Measurements from ENCODE around the gene LRSAM1. TPM values are rescaled to one million over a fixed set of nuclear protein-coding genes. Genes with fewer than 3 reads are reported as not detected.

Gene LRSAM1
- total and polyA plus RNA-seq, 4 donors, result 6.6 to 9.7 (median 7.1) TPM

- no peaks in the 10 kb centered on the region for H3K27me3 ChIP-seq (ENCODE audit: control insufficient read depth in 4 of 4, insufficient read depth in 4 of 4, low read length in 3 of 4)
- no peak for DNase-seq (ENCODE audit: low spot score)
- H3K9me3 ChIP-seq (ENCODE audit: control insufficient read depth in 4 of 4, low read length in 3 of 4), result no peaks in the 10 kb centered on the region
- TF ChIP-seq, protein P1, sequence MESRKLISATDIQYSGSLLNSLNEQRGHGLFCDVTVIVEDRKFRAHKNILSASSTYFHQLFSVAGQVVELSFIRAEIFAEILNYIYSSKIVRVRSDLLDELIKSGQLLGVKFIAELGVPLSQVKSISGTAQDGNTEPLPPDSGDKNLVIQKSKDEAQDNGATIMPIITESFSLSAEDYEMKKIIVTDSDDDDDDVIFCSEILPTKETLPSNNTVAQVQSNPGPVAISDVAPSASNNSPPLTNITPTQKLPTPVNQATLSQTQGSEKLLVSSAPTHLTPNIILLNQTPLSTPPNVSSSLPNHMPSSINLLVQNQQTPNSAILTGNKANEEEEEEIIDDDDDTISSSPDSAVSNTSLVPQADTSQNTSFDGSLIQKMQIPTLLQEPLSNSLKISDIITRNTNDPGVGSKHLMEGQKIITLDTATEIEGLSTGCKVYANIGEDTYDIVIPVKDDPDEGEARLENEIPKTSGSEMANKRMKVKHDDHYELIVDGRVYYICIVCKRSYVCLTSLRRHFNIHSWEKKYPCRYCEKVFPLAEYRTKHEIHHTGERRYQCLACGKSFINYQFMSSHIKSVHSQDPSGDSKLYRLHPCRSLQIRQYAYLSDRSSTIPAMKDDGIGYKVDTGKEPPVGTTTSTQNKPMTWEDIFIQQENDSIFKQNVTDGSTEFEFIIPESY (IDR thresholded peaks at IDR 0.05), result no peak
- no peak for TF ChIP-seq TAF1 (conservative IDR thresholded peaks at IDR 0.05)
- TF ChIP-seq FOXA1 (IDR thresholded peaks at IDR 0.05), result no peak
- no peak for TF ChIP-seq NR2F2 (IDR thresholded peaks at IDR 0.05)
- no peak for TF ChIP-seq HNF4A (conservative IDR thresholded peaks at IDR 0.05)
- TF ChIP-seq SP1 (IDR thresholded peaks at IDR 0.05), result no peak
- TF ChIP-seq, protein P2, sequence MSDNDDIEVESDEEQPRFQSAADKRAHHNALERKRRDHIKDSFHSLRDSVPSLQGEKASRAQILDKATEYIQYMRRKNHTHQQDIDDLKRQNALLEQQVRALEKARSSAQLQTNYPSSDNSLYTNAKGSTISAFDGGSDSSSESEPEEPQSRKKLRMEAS (IDR thresholded peaks at IDR 0.05), result no peak
- no peak for TF ChIP-seq FOXA2 (IDR thresholded peaks at IDR 0.05)
- no peak for TF ChIP-seq JUND (IDR thresholded peaks at IDR 0.05)
- TF ChIP-seq YY1 (IDR thresholded peaks at IDR 0.05), result no peak
- no peak for TF ChIP-seq CTCF (IDR thresholded peaks at IDR 0.05; ENCODE audit: low read depth, low read length, missing input control)
- no peak for TF ChIP-seq REST (IDR thresholded peaks at IDR 0.05)
- TF ChIP-seq EGR1 (IDR thresholded peaks at IDR 0.05; ENCODE audit: low read depth in 2 of 2), result no peak
- TF ChIP-seq HNF4G (IDR thresholded peaks at IDR 0.05), result no peak
- TF ChIP-seq ATF3 (IDR thresholded peaks at IDR 0.05), result no peak
- no peak for TF ChIP-seq RAD21 (IDR thresholded peaks at IDR 0.05)
- TF ChIP-seq GABPA (IDR thresholded peaks at IDR 0.05 in 1 of 2, conservative IDR thresholded peaks at IDR 0.05 in 1 of 2), result no peak
- TF ChIP-seq RXRA (IDR thresholded peaks at IDR 0.05), result no peak
- no peak overlapping the region for H3K27ac ChIP-seq (ENCODE audit: low read depth in 1 of 2, low read length in 2 of 2)
- 95% methylated on average over 4 of the region's 4 CpGs for WGBS
- no peak overlapping the region for H3K9ac ChIP-seq (ENCODE audit: low read depth in 1 of 2, low read length in 2 of 2)
- no peak overlapping the region for H3K4me3 ChIP-seq (ENCODE audit: low read depth in 1 of 3, low read length in 3 of 3)
- no peaks in the 10 kb centered on the region for H3K4me1 ChIP-seq (ENCODE audit: control insufficient read depth in 4 of 4, insufficient read depth in 4 of 4, low read length in 3 of 4)
- H3K36me3 ChIP-seq (ENCODE audit: control insufficient read depth in 4 of 4, insufficient read depth in 3 of 4, low read depth in 1 of 4, low read length in 3 of 4), result peaks cover 4 to 46% (median 21%) of the 10 kb centered on the region in 4 donors
Observed at GRCh38 chr9:127473932-127474331, 22.6 kb downstream of the LRSAM1 start.

Data from liver (tissue), 9 donors.